HG03095 (cell line): ENCODE results near the gene CEP295NL.
"Not testable (repeated sequence)": the region's sequence is repeated elsewhere in the genome, so short reads cannot be mapped to it uniquely, and the experiment has no call there.

Experiments
- ATAC-seq: cut with Tn5 transposase; IDR thresholded peaks from one replicate; pipeline ENCODE4 v1.9.1; 2021; ENCODE audit warnings: moderate library complexity; ENCODE audit not compliant: unreplicated experiment

The CEP295NL gene

GRCh38 chr17:78929908-78930775, 27.1 kb upstream of the CEP295NL start:
- ATAC-seq = no peak

- no peak for ATAC-seq
Measured at GRCh38 chr17:78925662-78926555, 22.9 kb upstream of the CEP295NL start.

- no peak for ATAC-seq
Measured at GRCh38 chr17:78925234-78925633, 22.2 kb upstream of the CEP295NL start, which contains the start of gene TIMP2. Gene TIMP2, minus strand, starts transcription at chr17:78925387. Its CDS starts 299 bp downstream, at chr17:78925088.

GRCh38 chr17:78924481-78925151, 21.6 kb upstream of the CEP295NL start:
- no peak for ATAC-seq

GRCh38 chr17:78923660-78924453, 20.9 kb upstream of the CEP295NL start:
- no peak for ATAC-seq

- no peak for ATAC-seq
Measured at GRCh38 chr17:78922816-78923498, 20.0 kb upstream of the CEP295NL start.

GRCh38 chr17:78921437-78921971, 18.5 kb upstream of the CEP295NL start:
- no peak for ATAC-seq

GRCh38 chr17:78920528-78920927, 17.5 kb upstream of the CEP295NL start:
- ATAC-seq = no peak

- no peak for ATAC-seq
Measured at GRCh38 chr17:78919861-78920450, 17.0 kb upstream of the CEP295NL start.

- no peak for ATAC-seq
Measured at GRCh38 chr17:78918979-78919378, 16.0 kb upstream of the CEP295NL start.

GRCh38 chr17:78917451-78918275, 14.7 kb upstream of the CEP295NL start:
- ATAC-seq = no peak

- ATAC-seq = no peak
Measured at GRCh38 chr17:78915872-78916632, 13.1 kb upstream of the CEP295NL start.

GRCh38 chr17:78913115-78913514, 10.1 kb upstream of the CEP295NL start:
- no peak for ATAC-seq

GRCh38 chr17:78912082-78912481, 9.1 kb upstream of the CEP295NL start:
- ATAC-seq = no peak

GRCh38 chr17:78911543-78911942, 8.5 kb upstream of the CEP295NL start:
- ATAC-seq = not testable (repeated sequence)

GRCh38 chr17:78910497-78911284, 7.7 kb upstream of the CEP295NL start:
- ATAC-seq = no peak

GRCh38 chr17:78908426-78908825, 5.4 kb upstream of the CEP295NL start:
- ATAC-seq = no peak
